Iris pigment epithelial cell (primary cell): ENCODE data around the gene EPN3.

ENCODE experiments used
- DNase-seq: peaks from one replicate; pipeline ENCODE4 v3.0.0-alpha.2; 2011; ENCODE audit warnings: low read depth

Gene EPN3

GRCh38 chr17:50550661-50551432 is 18.3 kb downstream of the EPN3 start:
- DNase-seq, result peak; percentile 88

GRCh38 chr17:50551433-50551815 is 18.9 kb downstream of the EPN3 start:
- no peak for DNase-seq

DNA sequence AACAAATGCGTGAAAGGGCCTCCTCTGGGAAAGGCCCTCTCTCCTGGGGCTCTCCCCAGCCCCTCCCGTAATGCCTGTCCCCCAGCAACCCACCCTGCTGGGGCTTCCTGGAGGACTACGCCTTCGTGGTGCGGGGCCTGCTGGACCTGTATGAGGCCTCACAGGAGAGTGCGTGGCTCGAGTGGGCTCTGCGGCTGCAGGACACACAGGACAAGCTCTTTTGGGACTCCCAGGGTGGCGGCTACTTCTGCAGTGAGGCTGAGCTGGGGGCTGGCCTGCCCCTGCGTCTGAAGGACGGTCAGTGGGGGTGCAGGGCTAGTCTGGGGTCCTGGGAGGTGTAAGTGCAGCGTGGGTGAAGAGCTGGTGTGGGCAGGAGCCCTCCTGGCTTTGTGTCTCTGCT is 19.3 kb downstream of the EPN3 start:
- DNase-seq, result no peak

DNA sequence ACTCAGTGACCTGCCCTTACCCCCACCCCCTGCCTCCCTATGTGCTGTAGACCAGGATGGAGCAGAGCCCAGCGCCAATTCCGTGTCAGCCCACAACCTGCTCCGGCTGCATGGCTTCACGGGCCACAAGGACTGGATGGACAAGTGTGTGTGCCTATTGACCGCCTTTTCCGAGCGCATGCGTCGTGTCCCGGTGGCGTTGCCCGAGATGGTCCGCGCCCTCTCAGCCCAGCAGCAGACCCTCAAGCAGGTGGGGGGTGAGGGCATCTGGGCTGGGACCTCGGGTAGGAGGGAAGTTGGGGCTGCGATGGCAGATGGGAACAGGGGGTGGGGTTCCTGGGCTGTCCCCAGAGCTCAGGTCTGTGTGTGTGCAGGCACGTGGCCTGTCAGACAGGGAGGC is 21.7 kb downstream of the EPN3 start:
- no peak for DNase-seq

DNA sequence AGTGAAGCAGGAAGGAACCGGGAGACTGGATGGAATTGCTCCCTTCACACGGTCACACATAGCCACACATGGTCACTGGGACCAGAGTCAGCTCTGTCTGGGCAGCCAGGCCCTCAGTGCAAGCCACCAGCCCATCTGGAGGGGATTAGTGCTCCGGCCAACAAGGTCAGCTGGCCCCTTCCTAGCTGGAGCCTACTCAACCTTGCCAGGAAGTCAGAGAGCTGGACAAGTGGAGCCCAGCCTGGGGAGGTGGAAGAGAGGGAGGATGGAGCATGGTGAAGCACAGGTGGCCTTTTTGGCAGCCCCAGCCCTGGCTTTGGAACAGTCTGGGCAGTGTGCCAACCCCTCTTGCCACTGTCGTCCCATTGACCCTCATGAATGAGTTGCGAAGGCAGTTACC is 24.3 kb downstream of the EPN3 start:
- no peak for DNase-seq

DNA sequence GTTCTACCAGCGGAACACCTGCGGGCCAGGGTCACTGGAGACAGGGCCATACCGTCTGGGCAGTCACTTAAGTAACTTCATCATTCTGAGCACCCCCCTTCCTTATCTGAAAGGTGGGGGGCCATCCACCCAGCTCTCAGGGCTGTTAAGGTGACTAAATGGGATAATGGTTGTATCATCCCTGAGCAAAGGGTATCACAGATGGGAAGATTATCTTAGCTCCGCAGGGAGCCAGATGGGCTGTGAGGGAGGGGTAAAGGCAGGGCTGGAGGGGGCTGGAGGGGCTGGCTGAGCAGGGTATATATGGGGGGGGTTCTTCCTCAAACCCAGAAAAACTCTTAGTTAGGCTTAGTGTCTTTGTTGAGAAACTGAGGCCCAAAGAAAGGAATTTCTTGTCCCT is 25.1 kb downstream of the EPN3 start:
- no peak for DNase-seq

DNA sequence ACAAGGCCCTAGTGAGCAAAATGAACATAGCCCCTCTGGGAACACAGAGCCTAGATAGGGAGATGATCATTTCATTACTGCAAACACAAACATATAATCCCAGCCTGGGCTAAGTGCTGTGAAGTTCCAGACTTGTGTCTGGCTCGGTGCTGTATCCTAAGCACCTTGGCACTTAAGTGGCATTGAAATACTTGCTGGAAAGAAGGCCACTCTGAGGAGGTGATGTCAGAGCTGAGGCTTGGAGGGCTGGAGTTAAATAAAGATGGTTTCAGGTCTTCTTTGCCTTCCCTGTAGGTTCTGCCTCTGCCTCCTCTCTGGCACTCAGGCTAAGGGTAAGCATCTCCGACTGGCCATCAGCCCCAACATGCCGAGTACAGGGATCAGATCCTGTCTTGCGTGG is 25.6 kb downstream of the EPN3 start:
- no peak for DNase-seq

GRCh38 chr17:50558581-50558940 is 26.0 kb downstream of the EPN3 start:
- DNase-seq, result no peak

GRCh38 chr17:50558941-50559614 is 26.5 kb downstream of the EPN3 start:
- DNase-seq, result no peak

DNA sequence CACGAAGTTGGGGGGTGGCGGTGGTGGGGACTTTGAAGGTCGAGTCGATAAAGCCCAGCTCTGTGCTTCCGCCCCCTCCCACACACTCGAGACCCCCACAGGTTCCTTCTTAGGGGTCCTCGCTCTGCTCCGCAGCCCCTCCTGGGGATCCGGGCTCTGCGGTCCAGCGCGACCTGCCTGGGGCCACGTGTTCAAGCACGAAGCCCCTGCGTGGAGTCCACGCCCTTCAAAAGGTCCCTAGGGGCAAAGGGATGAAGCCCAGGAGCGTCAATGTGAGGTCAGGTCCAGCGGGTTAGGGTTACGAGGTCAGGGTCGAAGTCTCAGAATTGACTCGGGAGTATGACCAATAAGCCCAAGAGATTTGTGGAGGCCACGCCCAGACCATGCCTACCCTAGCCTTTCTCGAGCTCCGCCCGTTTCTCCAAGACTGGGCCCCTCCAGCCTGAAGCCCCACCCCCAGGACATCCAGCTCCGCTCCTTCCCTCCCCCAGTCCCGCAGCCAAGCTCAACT is 27.2 kb downstream of the EPN3 start:
- peak; percentile 25 for DNase-seq

DNA sequence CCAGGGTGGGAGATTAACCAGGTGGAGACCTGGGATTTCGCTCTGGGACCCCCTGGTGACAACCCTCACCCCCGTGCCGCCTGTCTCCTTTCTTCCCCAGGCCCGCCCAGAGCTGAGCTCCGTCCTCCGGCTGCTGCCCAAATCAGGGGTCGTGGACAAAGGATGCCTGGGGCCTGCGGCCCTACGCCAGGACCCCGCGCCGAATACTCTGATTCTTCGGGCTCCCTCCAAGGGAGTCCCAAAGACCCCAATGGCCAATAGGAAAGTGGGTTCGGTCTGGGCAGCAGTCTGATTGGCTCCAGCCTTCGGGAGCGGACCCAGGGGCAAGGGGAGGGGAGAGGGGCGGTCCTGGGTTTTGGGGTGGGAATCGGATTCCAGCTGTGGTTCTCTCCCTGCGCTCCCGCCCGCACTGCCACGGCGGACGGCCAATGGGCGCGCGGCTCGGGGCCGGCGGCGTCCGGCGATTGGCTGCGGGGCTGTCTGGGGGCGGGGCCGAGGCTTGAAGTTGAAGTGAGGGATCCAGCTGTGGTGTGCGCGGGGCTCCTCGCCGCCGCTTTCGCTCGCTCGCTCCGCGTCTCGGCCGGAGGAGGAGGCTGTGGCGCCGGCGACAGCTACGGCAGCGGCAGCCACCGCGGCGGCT is 27.8 kb downstream of the EPN3 start, which contains the start of gene CACNA1G:
Gene CACNA1G (plus strand): TSS at position 531 of the 640 bp plus-strand sequence. CDS start 745 bp downstream, outside the sequence.
- DNase-seq, result peak; percentile 68

GRCh38 chr17:50560931-50561745 is 28.6 kb downstream of the EPN3 start:
- DNase-seq, result no peak

GRCh38 chr17:50561746-50562141 is 29.2 kb downstream of the EPN3 start:
- no peak for DNase-seq

DNA sequence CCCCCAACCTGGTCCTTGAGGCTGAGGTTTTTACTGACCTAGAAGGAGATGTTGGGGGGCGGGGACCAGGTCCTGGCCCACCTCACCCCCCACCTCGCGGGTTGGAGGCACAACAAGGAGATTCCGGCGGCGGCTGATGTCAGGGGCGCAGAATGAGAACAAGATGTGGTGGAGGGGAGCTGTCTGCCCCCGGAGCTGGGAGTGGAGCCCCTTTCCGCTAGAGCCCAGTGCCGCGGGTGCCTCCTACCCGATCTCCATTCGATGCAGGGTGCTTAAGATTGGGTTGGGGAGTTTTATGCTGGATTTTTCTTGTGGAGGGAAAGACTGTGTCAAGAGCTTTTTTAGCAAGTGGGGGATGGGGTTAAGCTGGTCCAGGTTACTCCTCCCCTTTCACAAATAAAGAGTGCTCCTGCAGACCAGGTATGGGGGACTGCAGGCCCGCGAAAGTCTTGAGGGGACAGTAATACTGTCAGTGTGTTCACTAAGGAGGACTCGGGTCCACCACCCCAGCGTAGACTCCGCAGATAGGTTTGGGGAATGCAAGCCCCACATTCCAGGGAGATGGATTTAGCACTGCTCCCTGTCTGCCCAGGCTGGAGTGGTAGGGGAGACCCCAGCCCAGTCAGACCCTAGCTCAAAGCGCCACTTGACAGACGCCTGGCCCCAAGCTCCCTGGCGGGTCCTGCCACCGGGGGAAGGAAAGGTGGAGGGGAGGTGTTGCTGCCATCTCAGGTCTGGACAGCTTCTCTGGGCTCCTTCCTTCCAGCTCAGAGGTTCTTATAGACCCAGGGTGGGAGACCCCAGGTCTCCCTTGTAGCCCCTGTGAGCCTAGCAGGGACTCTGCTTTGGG is 29.9 kb downstream of the EPN3 start:
- DNase-seq, result no peak

- no peak for DNase-seq
These were observed 30.6 kb downstream of the EPN3 start for GRCh38 chr17:50563092-50563511.

DNA sequence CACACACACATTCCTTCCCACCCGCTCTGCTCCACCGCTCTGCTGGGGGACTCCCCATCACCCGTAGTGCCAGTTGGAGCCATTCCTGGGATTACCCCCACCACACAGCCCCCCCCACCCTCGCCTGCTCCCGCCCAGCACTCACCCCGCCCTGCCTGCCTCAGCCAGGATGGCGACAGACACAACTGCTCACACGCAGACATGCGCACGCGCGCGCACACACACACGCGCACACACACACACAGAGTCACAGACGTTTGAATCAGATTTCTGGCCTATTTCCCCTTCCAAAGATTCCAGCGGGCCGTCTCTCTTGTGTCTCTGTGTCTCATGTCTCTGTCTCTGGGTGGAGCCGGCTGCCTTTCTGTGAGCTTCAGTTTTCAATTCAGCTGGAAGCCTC is 32.4 kb downstream of the EPN3 start:
- peak; percentile 45 for DNase-seq

DNA sequence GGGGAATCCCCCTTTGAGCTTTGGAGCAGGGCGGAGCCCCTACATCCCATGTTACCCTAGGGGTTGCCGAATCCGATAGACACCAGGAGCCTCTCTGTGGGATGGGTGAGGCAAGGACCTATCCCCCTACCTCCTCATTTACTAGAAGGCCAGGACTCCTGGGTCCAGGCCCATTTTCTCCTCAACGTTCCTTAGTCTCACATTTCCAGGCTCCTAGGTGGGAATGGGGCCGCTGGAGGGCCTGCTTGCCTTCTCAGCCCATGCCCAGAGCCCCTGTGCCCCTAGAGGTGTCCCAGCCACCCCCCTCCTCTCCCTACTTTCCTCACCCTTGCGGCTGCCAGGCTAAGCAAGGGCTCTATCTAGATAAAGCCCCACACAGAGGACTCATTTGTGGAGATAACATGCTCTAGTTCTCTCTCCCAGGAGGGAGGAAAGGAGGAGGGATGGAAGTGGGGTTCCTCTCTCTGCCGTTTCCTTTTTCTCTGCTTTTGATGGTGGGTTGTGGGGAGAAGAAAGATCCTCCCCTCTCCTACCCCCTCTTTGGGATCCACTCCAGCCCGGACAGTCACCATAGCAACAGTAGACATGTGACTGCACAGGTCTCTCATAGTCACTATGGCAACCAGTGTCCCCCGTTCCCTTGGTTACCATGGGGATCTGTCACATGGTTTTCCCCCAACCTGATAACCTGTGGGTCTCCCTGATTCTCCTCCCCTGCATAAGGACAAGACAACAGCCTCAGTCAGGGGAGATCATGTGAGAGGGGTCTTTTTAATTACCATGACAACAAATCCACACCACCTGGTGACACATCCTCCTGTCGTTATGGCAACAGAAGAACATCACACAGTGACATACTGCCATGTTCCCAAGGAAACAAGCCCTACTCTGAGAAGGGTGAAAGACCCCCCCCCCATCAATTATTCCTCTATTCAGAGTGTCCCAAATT is 33.1 kb downstream of the EPN3 start:
- DNase-seq, result no peak

GRCh38 chr17:50566886-50567285 is 34.4 kb downstream of the EPN3 start:
- no peak for DNase-seq

DNA sequence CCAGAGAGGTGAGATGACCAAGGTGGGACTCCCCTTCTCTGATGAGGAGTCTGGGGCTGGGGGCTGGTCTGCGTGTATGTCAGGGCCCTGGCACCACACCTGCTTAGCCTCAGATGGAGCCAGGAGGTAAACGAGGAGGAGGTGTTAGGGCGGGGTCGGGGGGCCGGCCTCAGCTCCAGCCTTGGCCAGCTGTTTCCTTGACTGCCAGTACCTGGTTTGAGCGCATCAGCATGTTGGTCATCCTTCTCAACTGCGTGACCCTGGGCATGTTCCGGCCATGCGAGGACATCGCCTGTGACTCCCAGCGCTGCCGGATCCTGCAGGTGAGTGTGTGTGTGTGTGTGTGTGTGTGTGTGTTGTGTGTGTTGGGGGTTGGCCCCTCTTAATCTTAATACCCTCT is 36.1 kb downstream of the EPN3 start:
- no peak for DNase-seq

- no peak for DNase-seq
These were observed 37.1 kb downstream of the EPN3 start for GRCh38 chr17:50569592-50569991.
